Anterior cingulate cortex (tissue), 58 donors: ENCODE data around the gene MRPL45.

ENCODE experiments used
- DNase-seq, 58 donors: peaks; one replicate each; lab custom pipeline; 2025; lab: John Stamatoyannopoulos, UW

The MRPL45 gene

GRCh38 chr17:38343608-38344419 lies 46.8 kb downstream of the MRPL45 start, which contains the start of gene GPR179:
Gene GPR179, minus strand, starts transcription at chr17:38343956. Its CDS starts 167 bp downstream, at chr17:38343789.
- DNase-seq = peak in 2 of 58 donors; percentile 9 to 32

- no peak for DNase-seq
These were observed 47.4 kb downstream of the MRPL45 start for GRCh38 chr17:38344420-38344745.

GRCh38 chr17:38345743-38346142 lies 48.8 kb downstream of the MRPL45 start:
- DNase-seq = no peak

- DNase-seq = peak in 55 of 58 donors; percentile 14 to 90 (median 71)
These were observed 52.2 kb downstream of the MRPL45 start for GRCh38 chr17:38349097-38349730.

GRCh38 chr17:38350035-38350434 lies 53.1 kb downstream of the MRPL45 start:
- DNase-seq = no peak

GRCh38 chr17:38351412-38352222 lies 54.6 kb downstream of the MRPL45 start, which contains the start of gene SOCS7:
Gene SOCS7, plus strand, starts transcription at chr17:38351844. Its CDS starts 209 bp downstream, at chr17:38352053.
- DNase-seq = peak in 57 of 58 donors; percentile 39 to 95 (median 87)

GRCh38 chr17:38352245-38353085 lies 55.5 kb downstream of the MRPL45 start:
- DNase-seq = peak in 13 of 58 donors; percentile 14 to 50 (median 21)

- DNase-seq = no peak
These were observed 56.2 kb downstream of the MRPL45 start for GRCh38 chr17:38353086-38353604.

- no peak for DNase-seq
These were observed 56.7 kb downstream of the MRPL45 start for GRCh38 chr17:38353668-38354067.

GRCh38 chr17:38354466-38354865 lies 57.5 kb downstream of the MRPL45 start:
- DNase-seq = peak in 1 of 58 donors; percentile 19

- DNase-seq = peak in 10 of 58 donors; percentile 5 to 51 (median 27)
These were observed 58.3 kb downstream of the MRPL45 start for GRCh38 chr17:38355251-38355650.

- DNase-seq = peak in 1 of 58 donors; percentile 15
These were observed 60.6 kb downstream of the MRPL45 start for GRCh38 chr17:38357486-38358123.

- peak in 16 of 58 donors; percentile 9 to 54 (median 34) for DNase-seq
These were observed 61.9 kb downstream of the MRPL45 start for GRCh38 chr17:38358586-38359513.

- no peak for DNase-seq
These were observed 64.9 kb downstream of the MRPL45 start for GRCh38 chr17:38361694-38362465.

GRCh38 chr17:38363016-38363415 lies 66.0 kb downstream of the MRPL45 start:
- DNase-seq = no peak

GRCh38 chr17:38364741-38365140 lies 67.8 kb downstream of the MRPL45 start:
- DNase-seq = peak in 1 of 58 donors; percentile 18
